GM12878 (cell line): ENCODE results near the gene PSMD10. TPM values are rescaled to one million over a fixed set of nuclear protein-coding genes. Genes with fewer than 3 reads are reported as not detected.

Source experiments
- ATAC-seq: fragments of 200-7000 bp; cut with Tn5 transposase; 3 replicates; pipeline ENCODE4 v1.9.1; 2020; ENCODE audit warnings: mild to moderate bottlenecking, moderate library complexity
- BruUV-seq: library from RNA; stranded (reverse); fragments of 400-500 nt; replicated peaks from 2 replicates; lab custom pipeline; 2021; lab: Mats Ljungman, UMichigan
- CTCF ChIA-PET: fragments of 300-600 bp; sonication (Branson Sonifier 250); formaldehyde crosslinking; extraction: SDS; loops from one replicate; lab custom pipeline; 2021; ENCODE audit warnings: inconsistent platforms; lab: Yijun Ruan, JAX
- POLR2A ChIA-PET: fragments of 350-600 bp; formaldehyde crosslinking; extraction: SDS; loops from one replicate; lab custom pipeline; 2021; ENCODE audit warnings: inconsistent platforms; lab: Charles Lee
- RAD21 ChIA-PET: fragments of 300-600 bp; sonication (Branson Sonifier 250); formaldehyde crosslinking; loops from one replicate; lab custom pipeline; 2023; ENCODE audit warnings: antibody characterized with exemption; ENCODE audit not compliant: unreplicated experiment; lab: Charles Lee
- SMC1A ChIA-PET: fragments of 300-600 bp; sonication (Branson Sonifier 250); formaldehyde crosslinking; loops from one replicate; lab custom pipeline; 2023; ENCODE audit not compliant: unreplicated experiment, uncharacterized antibody; lab: Charles Lee
- DNase-seq: peaks from one replicate; pipeline ENCODE4 v3.0.0-alpha.2; 2011; ENCODE audit warnings: low read depth, low spot score
- FAIRE-seq: peaks from 3 replicates; lab custom pipeline; 2011; peaks lifted over from hg19 to GRCh38; lab: Jason Lieb, UNC
- H2AFZ ChIP-seq: 2 replicates; pipeline ENCODE4 v1.6.0; 2011; ENCODE audit warnings: low read depth, low read length, control low read depth; ENCODE audit not compliant: control insufficient read depth
- H3K27ac ChIP-seq: 2 replicates; pipeline ENCODE4 v1.5.1; 2011; ENCODE audit warnings: control low read depth; ENCODE audit not compliant: control insufficient read depth, insufficient read depth
- H3K27me3 ChIP-seq, 2 experiments: replicated peaks in 1 of 2; 2 replicates each; pipeline versions ENCODE4 v1.6.0 to v1.6.1; 2011; ENCODE audit warnings: low read length in 1 of 2; ENCODE audit not compliant: control insufficient read depth in 2 of 2, insufficient read depth in 2 of 2
- H3K36me3 ChIP-seq, 2 experiments: 2 replicates each; pipeline ENCODE4 v1.5.1; 2011; ENCODE audit warnings: low read length in 1 of 2; ENCODE audit not compliant: control insufficient read depth in 2 of 2, insufficient read depth in 2 of 2
- H3K4me1 ChIP-seq: 2 replicates; pipeline ENCODE4 v1.6.1; 2011; ENCODE audit warnings: mild to moderate bottlenecking, low read length, moderate library complexity, mixed read lengths; ENCODE audit not compliant: control insufficient read depth, insufficient read depth
- H3K4me2 ChIP-seq: 2 replicates; pipeline ENCODE4 v1.6.0; 2011; ENCODE audit warnings: control low read depth; ENCODE audit not compliant: control insufficient read depth, insufficient read depth
- H3K4me3 ChIP-seq: fragments of 200-600 bp; sonication (generic); 2 replicates; pipeline ENCODE4 v1.5.1; 2016
- H3K79me2 ChIP-seq: 2 replicates; pipeline ENCODE4 v1.6.0; 2011; ENCODE audit warnings: low read length; ENCODE audit not compliant: control insufficient read depth, insufficient read depth
- H3K9ac ChIP-seq: 2 replicates; pipeline ENCODE4 v1.8.0; 2011; ENCODE audit warnings: low read length, control low read depth, mixed read lengths; ENCODE audit not compliant: control insufficient read depth, insufficient read depth
- H3K9me3 ChIP-seq: replicated peaks from 3 replicates; pipeline ENCODE4 v1.5.1; 2011; ENCODE audit warnings: mild to moderate bottlenecking, low read length; ENCODE audit not compliant: control insufficient read depth, insufficient read depth
- H4K20me1 ChIP-seq: 2 replicates; pipeline ENCODE4 v1.6.0; 2011; ENCODE audit not compliant: control insufficient read depth, insufficient read depth
- BCLAF1 ChIP-seq: fragments of 450-650 bp; IDR thresholded peaks from 2 replicates; pipeline ENCODE4 v1.6.1; 2017; ENCODE audit warnings: antibody characterized with exemption, mild to moderate bottlenecking, moderate library complexity
- BMI1 ChIP-seq: fragments of 450-650 bp; IDR thresholded peaks from 2 replicates; pipeline ENCODE4 v1.6.1; 2016; ENCODE audit warnings: mild to moderate bottlenecking, moderate library complexity, borderline replicate concordance
- BRCA1 ChIP-seq: IDR thresholded peaks from 2 replicates; pipeline ENCODE4 v1.6.1; 2011; ENCODE audit warnings: low read depth, low read length, improper control_type of control experiment
- CEBPZ ChIP-seq: fragments of 150-350 bp; IDR thresholded peaks from 2 replicates; pipeline ENCODE4 v1.6.1; 2016; ENCODE audit warnings: low read depth, low read length
- E2F8 ChIP-seq: fragments of 450-650 bp; IDR thresholded peaks from 2 replicates; pipeline ENCODE4 v1.6.1; 2018; ENCODE audit warnings: mild to moderate bottlenecking, low read depth, moderate library complexity; ENCODE audit not compliant: partially characterized antibody
- HDAC2 ChIP-seq: fragments of 200-600 bp; sonication (generic); IDR thresholded peaks from 2 replicates; pipeline ENCODE4 v1.6.1; 2017
- POLR2A ChIP-seq: IDR thresholded peaks from 2 replicates; pipeline ENCODE4 v1.6.1; 2011; ENCODE audit warnings: low read depth, mild to moderate bottlenecking, low read length
- PRDM15 ChIP-seq: fragments of 450-650 bp; formaldehyde crosslinking; IDR thresholded peaks from 2 replicates; pipeline ENCODE4 v1.4.0; 2020; ENCODE audit warnings: mild to moderate bottlenecking, moderate library complexity
- SIN3A ChIP-seq: IDR thresholded peaks from 2 replicates; pipeline ENCODE4 v1.6.1; 2012; ENCODE audit warnings: low read depth, low read length, improper control_type of control experiment
- SREBF1 ChIP-seq: IDR thresholded peaks from 2 replicates; pipeline ENCODE4 v1.6.1; 2012; ENCODE audit warnings: mild to moderate bottlenecking, low read length
- ZNF207 ChIP-seq: fragments of 450-650 bp; IDR thresholded peaks from 2 replicates; pipeline ENCODE4 v1.6.1; 2014; ENCODE audit warnings: antibody characterized with exemption, mild to moderate bottlenecking, borderline replicate concordance
- WGBS: methylation state at CpG from one replicate; pipeline ENCODE4 v1.1.6; 2016; ENCODE audit warnings: low lambda C conversion rate; ENCODE audit not compliant: insufficient replicate concordance, insufficient coverage; ENCODE audit errors: missing lambda C conversion rate; 5-methylcytosine and 5-hydroxymethylcytosine counted together
- in situ Hi-C: fragments of 300-500 bp; cut with MboI; formaldehyde crosslinking; loops from 9 replicates; pipeline ENCODE4 v1.14.3; 2018; ENCODE audit warnings: mixed read lengths
- intact Hi-C: fragments of 100-400 bp; cut with micrococcal nuclease; formaldehyde crosslinking; loops from one replicate; pipeline ENCODE4 v1.14.2; 2022; ENCODE audit not compliant: unreplicated experiment
- polyA plus RNA-seq, 11 experiments: library from polyadenylated mRNA; depleted of rRNA in 4 of 11; unstranded in 6 of 11; stranded (reverse) in 5 of 11; fragments of >200 nt; fragmentation: Nextera tagmentation in 4 of 11; fragmentation: Illumina TruSeq in 1 of 11; extraction: Ambion mirVana in 4 of 11; extraction: Trizol in 1 of 11; gene quantifications; 1 replicate in 1 of 11; 2 replicates in 10 of 11; pipeline versions ENCODE4 v1.2.1 to v1.2.3, GENCODE V29; 2011 to 2016; ENCODE audit warnings: inconsistent platforms in 2 of 11, missing spikeins in 2 of 11, low read depth in 1 of 11
- total RNA-seq, 4 experiments: library from RNA; depleted of rRNA in 3 of 4; stranded (reverse); fragments of >200 nt in 3 of 4; fragmentation: Illumina TruSeq in 1 of 4; extraction: Trizol in 1 of 4; gene quantifications; 2 replicates each; pipeline versions ENCODE4 v1.2.1 to v1.2.3, GENCODE V29; 2013 to 2021

PSMD10 gene
- total and polyA plus RNA-seq, 10 of the 15 experiments (the other 5 are each of a cell fraction or from before 2014, with no cell fraction given): 46.9 to 152 (median 75.4) TPM

GRCh38 chrX:108087792-108088191, 3.5 kb downstream of the PSMD10 start (continued):
- TF ChIP-seq BMI1 (no peak), E2F8 (no peak), BCLAF1 (no peak), POLR2A (no peak)

GRCh38 chrX:108081110-108081509, 10.2 kb downstream of the PSMD10 start:
- Histone ChIP-seq H3K9ac (no peak overlapping the region), H3K4me2 (no peak overlapping the region), H4K20me1 (no peaks in the 10 kb centered on the region), H3K79me2 (no peaks in the 10 kb centered on the region), H3K4me3 (no peak overlapping the region), H3K27ac (no peak overlapping the region), H3K36me3 (no peaks in the 10 kb centered on the region; a peak in 1 of 4 replicates), H3K9me3 (no peaks in the 10 kb centered on the region), H3K27me3 (no peaks in the 10 kb centered on the region), H3K4me1 (no peaks in the 10 kb centered on the region), H2AFZ (no peak overlapping the region)
- ATAC-seq: no peak
- intact Hi-C loops: no loop called here
- CTCF ChIA-PET: no interaction called here
- 63% methylated on average over 2 of the region's 2 CpGs for WGBS
- RAD21 ChIA-PET: no interaction called here
- no peak for DNase-seq
- SMC1A ChIA-PET: no interaction called here
- in situ Hi-C loops: no loop called here
- no TSS peak for BruUV-seq
- POLR2A ChIA-PET: no interaction called here
- no peak for FAIRE-seq
- TF ChIP-seq SIN3A (no peak), PRDM15 (CRISPR knock-in tag) (no peak), CEBPZ (no peak), BRCA1 (no peak), HDAC2 (no peak), SREBF1 (no peak), ZNF207 (no peak)
